Spleen (tissue), 7 donors: ENCODE results near the gene FBXL4.

Source experiments
- CTCF ChIP-seq, 11 experiments: fragments of 200-600 bp in 7 of 11; fragments of 450-650 bp in 4 of 11; sonication (generic) in 4 of 11; IDR thresholded peaks in 8 of 11; conservative IDR thresholded peaks in 3 of 11; 1 replicate in 7 of 11; 2 replicates in 4 of 11; pipeline versions ENCODE4 v1.4.0 to v1.8.0; 2016 to 2021; ENCODE audit warnings: antibody characterized with exemption in 11 of 11, inconsistent platforms in 4 of 11, mild to moderate bottlenecking in 1 of 11
- POLR2A ChIP-seq, 3 donors: fragments of 450-650 bp; IDR thresholded peaks; one replicate each; pipeline ENCODE4 v1.5.1; 2017; ENCODE audit warnings: antibody characterized with exemption in 3 of 3, mild to moderate bottlenecking in 1 of 3
- POLR2AphosphoS5 ChIP-seq, 3 donors: sonication (generic); formaldehyde crosslinking; IDR thresholded peaks; one replicate each; pipeline ENCODE4 v1.5.1; 2017; ENCODE audit warnings: antibody characterized with exemption in 3 of 3
- donor health status: DM: no; HTN: no; CAD: no; lungs with moderate emphysema.
- donor health status: DM: no; HTN: no; CAD: no.
- donor health status: DM: no; HTN: no; CAD: no.

GRCh38 chr6:98894810-98895209, 52.9 kb downstream of the FBXL4 start:
- TF ChIP-seq CTCF (IDR thresholded peaks at IDR 0.05 in 8 of 11, conservative IDR thresholded peaks at IDR 0.05 in 3 of 11) (no peak), POLR2A (IDR thresholded peaks at IDR 0.05) (no peak), POLR2AphosphoS5 (IDR thresholded peaks at IDR 0.05) (no peak)
